HepG2 (cell line): Measurements from ENCODE around the gene EPB41L2. TPM values are rescaled to one million over a fixed set of nuclear protein-coding genes. Genes with fewer than 3 reads are reported as not detected.
A peak's percentile ranks its signal among the peaks of the same experiment; 100 is the strongest.

Experiments used
- ARHGAP35 ChIP-seq: sonication (generic); formaldehyde crosslinking; IDR thresholded peaks from 2 replicates; pipeline ENCODE4 v1.9.0; 2022; ENCODE audit warnings: mild to moderate bottlenecking, inconsistent platforms, moderate library complexity, missing genetic modification reagents, borderline replicate concordance
- HDAC1 ChIP-seq: sonication (generic); formaldehyde crosslinking; IDR thresholded peaks from 2 replicates; pipeline ENCODE4 v1.5.1; 2020; ENCODE audit warnings: mild to moderate bottlenecking, missing genetic modification reagents
- HMG20B ChIP-seq: conservative IDR thresholded peaks from 2 replicates; pipeline ENCODE4 v1.6.1; 2016; ENCODE audit warnings: missing genetic modification reagents, missing compliant biosample characterization
- MLLT10 ChIP-seq: sonication (generic); formaldehyde crosslinking; IDR thresholded peaks from 2 replicates; pipeline ENCODE4 v1.4.0; 2020; ENCODE audit warnings: missing genetic modification reagents
- NBN ChIP-seq: fragments of 450-650 bp; conservative IDR thresholded peaks from 2 replicates; pipeline ENCODE4 v1.6.1; 2017
- NCOA1 ChIP-seq: sonication (generic); formaldehyde crosslinking; IDR thresholded peaks from 2 replicates; pipeline ENCODE4 v1.9.0; 2021; ENCODE audit warnings: missing genetic modification reagents
- PHB2 ChIP-seq: fragments of 450-650 bp; IDR thresholded peaks from 2 replicates; pipeline ENCODE4 v1.6.1; 2018; ENCODE audit not compliant: partially characterized antibody
- RXRA ChIP-seq: sonication (generic); formaldehyde crosslinking; IDR thresholded peaks from 2 replicates; pipeline ENCODE4 v1.5.1; 2020; ENCODE audit warnings: missing genetic modification reagents
- SIN3A ChIP-seq: IDR thresholded peaks from 2 replicates; pipeline ENCODE4 v1.6.1; 2011; ENCODE audit warnings: low read depth, mild to moderate bottlenecking, control low read depth, low read length, borderline replicate concordance
- STAT5B ChIP-seq: sonication (generic); formaldehyde crosslinking; IDR thresholded peaks from 2 replicates; pipeline ENCODE4 v1.4.0; 2020; ENCODE audit warnings: missing genetic modification reagents
- TOPORS ChIP-seq: sonication (generic); formaldehyde crosslinking; IDR thresholded peaks from 2 replicates; pipeline ENCODE4 v1.8.0; 2023; ENCODE audit warnings: mild to moderate bottlenecking, missing genetic modification reagents
- ZMYM3 ChIP-seq: sonication (generic); formaldehyde crosslinking; IDR thresholded peaks from 2 replicates; pipeline ENCODE4 v1.5.1; 2020; ENCODE audit warnings: mild to moderate bottlenecking, missing genetic modification reagents
- ZNF263 ChIP-seq: sonication (generic); formaldehyde crosslinking; IDR thresholded peaks from 2 replicates; pipeline ENCODE4 v1.4.0; 2020; ENCODE audit warnings: missing genetic modification reagents
- ZNF556 ChIP-seq: sonication (generic); formaldehyde crosslinking; IDR thresholded peaks from 2 replicates; pipeline ENCODE4 v1.4.0; 2020; ENCODE audit warnings: mild to moderate bottlenecking, missing genetic modification reagents, borderline replicate concordance
- ZNF572 ChIP-seq: sonication (generic); formaldehyde crosslinking; IDR thresholded peaks from 2 replicates; pipeline ENCODE4 v1.5.1; 2020; ENCODE audit warnings: mild to moderate bottlenecking, missing genetic modification reagents
- ZNF747 ChIP-seq: sonication (generic); formaldehyde crosslinking; IDR thresholded peaks from 2 replicates; pipeline ENCODE4 v1.8.1; 2023; ENCODE audit warnings: missing genetic modification reagents, mild to moderate bottlenecking, borderline replicate concordance
- ZNF749 ChIP-seq: sonication (generic); formaldehyde crosslinking; IDR thresholded peaks from 2 replicates; pipeline ENCODE4 v1.8.0; 2022; ENCODE audit warnings: mild to moderate bottlenecking, missing genetic modification reagents, moderate library complexity, borderline replicate concordance
- ZZZ3 ChIP-seq: sonication (generic); formaldehyde crosslinking; IDR thresholded peaks from 2 replicates; pipeline ENCODE4 v1.4.0; 2020; ENCODE audit warnings: missing genetic modification reagents, mild to moderate bottlenecking, borderline replicate concordance
- polyA plus RNA-seq, 8 experiments: library from polyadenylated mRNA; depleted of rRNA in 3 of 8; stranded (reverse) in 7 of 8; unstranded in 1 of 8; fragments of >200 nt; fragmentation: Illumina TruSeq in 4 of 8; extraction: Trizol in 4 of 8; gene quantifications; 2 replicates each; pipeline versions ENCODE4 v1.2.1 to v1.2.3, GENCODE V29; 2011 to 2016; ENCODE audit warnings: low read depth in 4 of 8, missing spikeins in 1 of 8, mixed read lengths in 1 of 8; ENCODE audit not compliant: insufficient read depth in 1 of 8
- total RNA-seq, 5 experiments: library from RNA; depleted of rRNA; stranded (reverse); fragments of >200 nt; fragmentation: Illumina TruSeq; extraction: Trizol; gene quantifications; 2 replicates each; pipeline ENCODE4 v1.2.3, GENCODE V29; 2016; ENCODE audit warnings: low read depth in 1 of 5
- TF ChIP-seq, protein P1 (sequence below): IDR thresholded peaks from 2 replicates; pipeline ENCODE4 v1.6.1; 2016
- TF ChIP-seq, protein P2 (sequence below): sonication (generic); formaldehyde crosslinking; IDR thresholded peaks from 2 replicates; pipeline ENCODE4 v1.4.0; 2020; ENCODE audit warnings: low read depth, mild to moderate bottlenecking, missing genetic modification reagents
- TF ChIP-seq, protein P3 (sequence below): IDR thresholded peaks from 2 replicates; pipeline ENCODE4 v1.6.1; 2012; ENCODE audit warnings: inconsistent platforms
- TF ChIP-seq, protein P4 (sequence below): sonication (generic); formaldehyde crosslinking; IDR thresholded peaks from 2 replicates; pipeline ENCODE4 v1.5.0; 2020; ENCODE audit warnings: missing genetic modification reagents, mild to moderate bottlenecking, borderline replicate concordance
- TF ChIP-seq, protein P5 (sequence below): sonication (generic); formaldehyde crosslinking; IDR thresholded peaks from 2 replicates; pipeline ENCODE4 v1.4.0; 2020; ENCODE audit warnings: missing genetic modification reagents
- TF ChIP-seq, protein P6 (sequence below): sonication (generic); formaldehyde crosslinking; IDR thresholded peaks from 2 replicates; pipeline ENCODE4 v1.4.0; 2020; ENCODE audit warnings: mild to moderate bottlenecking, missing genetic modification reagents

Gene EPB41L2
- total and polyA plus RNA-seq, 2 of the 13 experiments (the other 11 are each of a cell fraction or from before 2014, with no cell fraction given) = 41.7 to 56.4 TPM

DNA sequence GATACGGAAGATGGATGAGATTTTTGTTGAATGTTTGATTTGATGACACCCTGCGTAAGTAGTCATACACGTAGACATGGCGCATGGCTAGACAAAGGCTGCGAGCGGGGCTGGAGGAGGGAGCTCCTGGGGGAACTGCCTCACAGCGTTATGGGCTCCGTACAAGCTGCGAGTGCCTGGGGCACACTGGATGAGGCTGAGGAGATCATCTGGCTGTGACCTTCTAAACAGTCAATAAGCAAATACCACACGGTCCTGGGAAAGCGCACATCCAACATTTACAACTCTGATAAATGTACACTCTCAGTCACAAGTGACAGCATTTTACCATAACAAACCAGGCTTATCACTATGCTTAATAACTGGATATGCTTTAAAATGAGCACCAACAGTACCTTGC is 198.7 kb downstream of the EPB41L2 start (continued):
- TF ChIP-seq, protein P1, sequence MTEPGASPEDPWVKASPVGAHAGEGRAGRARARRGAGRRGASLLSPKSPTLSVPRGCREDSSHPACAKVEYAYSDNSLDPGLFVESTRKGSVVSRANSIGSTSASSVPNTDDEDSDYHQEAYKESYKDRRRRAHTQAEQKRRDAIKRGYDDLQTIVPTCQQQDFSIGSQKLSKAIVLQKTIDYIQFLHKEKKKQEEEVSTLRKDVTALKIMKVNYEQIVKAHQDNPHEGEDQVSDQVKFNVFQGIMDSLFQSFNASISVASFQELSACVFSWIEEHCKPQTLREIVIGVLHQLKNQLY (CRISPR knock-in tag) = no peak
- TF ChIP-seq ZNF747 (CRISPR knock-in tag) (no peak), HDAC1 (CRISPR knock-in tag) (peak; percentile 48; the same call in 1 of the 2 replicates), ZMYM3 (peak; percentile 59; the same call in 1 of the 2 replicates), NCOA1 (no peak), PHB2 (no peak), STAT5B (no peak), RXRA (CRISPR knock-in tag) (peak; percentile 62; the same call in 1 of the 2 replicates), NBN (no peak), ARHGAP35 (CRISPR knock-in tag) (no peak), SIN3A (no peak), HMG20B (CRISPR knock-in tag) (no peak), ZZZ3 (CRISPR knock-in tag) (no peak), ZNF263 (CRISPR knock-in tag) (peak; percentile 69; the same call in 1 of the 2 replicates), ZNF749 (CRISPR knock-in tag) (no peak), ZNF572 (CRISPR knock-in tag) (no peak), TOPORS (CRISPR knock-in tag) (no peak; the same call in 1 of the 2 replicates), ZNF556 (CRISPR knock-in tag) (no peak; the same call in 1 of the 2 replicates), MLLT10 (CRISPR knock-in tag) (no peak)
- TF ChIP-seq, protein P2, sequence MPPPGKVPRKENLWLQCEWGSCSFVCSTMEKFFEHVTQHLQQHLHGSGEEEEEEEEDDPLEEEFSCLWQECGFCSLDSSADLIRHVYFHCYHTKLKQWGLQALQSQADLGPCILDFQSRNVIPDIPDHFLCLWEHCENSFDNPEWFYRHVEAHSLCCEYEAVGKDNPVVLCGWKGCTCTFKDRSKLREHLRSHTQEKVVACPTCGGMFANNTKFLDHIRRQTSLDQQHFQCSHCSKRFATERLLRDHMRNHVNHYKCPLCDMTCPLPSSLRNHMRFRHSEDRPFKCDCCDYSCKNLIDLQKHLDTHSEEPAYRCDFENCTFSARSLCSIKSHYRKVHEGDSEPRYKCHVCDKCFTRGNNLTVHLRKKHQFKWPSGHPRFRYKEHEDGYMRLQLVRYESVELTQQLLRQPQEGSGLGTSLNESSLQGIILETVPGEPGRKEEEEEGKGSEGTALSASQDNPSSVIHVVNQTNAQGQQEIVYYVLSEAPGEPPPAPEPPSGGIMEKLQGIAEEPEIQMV (CRISPR knock-in tag) = peak; percentile 51; the same call in 1 of the 2 replicates
- TF ChIP-seq, protein P3, sequence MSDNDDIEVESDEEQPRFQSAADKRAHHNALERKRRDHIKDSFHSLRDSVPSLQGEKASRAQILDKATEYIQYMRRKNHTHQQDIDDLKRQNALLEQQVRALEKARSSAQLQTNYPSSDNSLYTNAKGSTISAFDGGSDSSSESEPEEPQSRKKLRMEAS = peak; percentile 51
- TF ChIP-seq, protein P4, sequence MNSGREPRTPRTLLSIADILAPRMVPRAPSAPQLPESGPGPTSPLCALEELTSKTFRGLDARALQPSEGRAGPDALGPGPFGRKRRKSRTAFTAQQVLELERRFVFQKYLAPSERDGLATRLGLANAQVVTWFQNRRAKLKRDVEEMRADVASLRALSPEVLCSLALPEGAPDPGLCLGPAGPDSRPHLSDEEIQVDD (CRISPR knock-in tag) = no peak
- TF ChIP-seq, protein P5, sequence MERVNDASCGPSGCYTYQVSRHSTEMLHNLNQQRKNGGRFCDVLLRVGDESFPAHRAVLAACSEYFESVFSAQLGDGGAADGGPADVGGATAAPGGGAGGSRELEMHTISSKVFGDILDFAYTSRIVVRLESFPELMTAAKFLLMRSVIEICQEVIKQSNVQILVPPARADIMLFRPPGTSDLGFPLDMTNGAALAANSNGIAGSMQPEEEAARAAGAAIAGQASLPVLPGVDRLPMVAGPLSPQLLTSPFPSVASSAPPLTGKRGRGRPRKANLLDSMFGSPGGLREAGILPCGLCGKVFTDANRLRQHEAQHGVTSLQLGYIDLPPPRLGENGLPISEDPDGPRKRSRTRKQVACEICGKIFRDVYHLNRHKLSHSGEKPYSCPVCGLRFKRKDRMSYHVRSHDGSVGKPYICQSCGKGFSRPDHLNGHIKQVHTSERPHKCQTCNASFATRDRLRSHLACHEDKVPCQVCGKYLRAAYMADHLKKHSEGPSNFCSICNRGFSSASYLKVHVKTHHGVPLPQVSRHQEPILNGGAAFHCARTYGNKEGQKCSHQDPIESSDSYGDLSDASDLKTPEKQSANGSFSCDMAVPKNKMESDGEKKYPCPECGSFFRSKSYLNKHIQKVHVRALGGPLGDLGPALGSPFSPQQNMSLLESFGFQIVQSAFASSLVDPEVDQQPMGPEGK = peak; percentile 46; the same call in 1 of the 2 replicates
- TF ChIP-seq, protein P6, sequence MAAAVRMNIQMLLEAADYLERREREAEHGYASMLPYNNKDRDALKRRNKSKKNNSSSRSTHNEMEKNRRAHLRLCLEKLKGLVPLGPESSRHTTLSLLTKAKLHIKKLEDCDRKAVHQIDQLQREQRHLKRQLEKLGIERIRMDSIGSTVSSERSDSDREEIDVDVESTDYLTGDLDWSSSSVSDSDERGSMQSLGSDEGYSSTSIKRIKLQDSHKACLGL = no peak
